Measurements from ENCODE around the gene CLEC12A.

GRCh38 chr12:10027721-10028120 is 56.5 kb downstream of the CLEC12A start:
- no peak for TF ChIP-seq CTCF (IDR thresholded peaks at IDR 0.05 in 8 of 11, conservative IDR thresholded peaks at IDR 0.05 in 3 of 11)
- TF ChIP-seq POLR2A (IDR thresholded peaks at IDR 0.05): no peak
- TF ChIP-seq POLR2AphosphoS5 (IDR thresholded peaks at IDR 0.05): no peak
